ENCODE results near the gene CLEC4D.

DNA sequence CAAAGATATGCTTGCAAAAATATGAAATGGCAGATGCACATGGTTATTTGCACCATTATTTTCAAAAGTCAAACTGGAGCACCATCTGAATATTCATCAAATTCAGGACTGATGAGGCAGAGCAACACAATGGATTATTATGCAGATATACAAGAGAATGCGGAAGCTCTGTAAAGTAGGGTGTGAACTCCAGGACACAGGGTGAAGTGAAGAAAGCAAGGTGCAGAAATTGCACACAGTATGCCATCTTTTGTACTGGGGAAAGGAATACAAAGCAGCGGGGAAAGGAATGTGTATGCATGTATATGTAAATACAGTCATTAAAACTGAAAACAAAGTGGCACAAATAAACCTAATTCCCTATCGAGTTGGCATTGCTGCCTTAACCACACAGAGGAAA, 50.1 kb downstream of the CLEC4D start:
- TF ChIP-seq, protein P1, sequence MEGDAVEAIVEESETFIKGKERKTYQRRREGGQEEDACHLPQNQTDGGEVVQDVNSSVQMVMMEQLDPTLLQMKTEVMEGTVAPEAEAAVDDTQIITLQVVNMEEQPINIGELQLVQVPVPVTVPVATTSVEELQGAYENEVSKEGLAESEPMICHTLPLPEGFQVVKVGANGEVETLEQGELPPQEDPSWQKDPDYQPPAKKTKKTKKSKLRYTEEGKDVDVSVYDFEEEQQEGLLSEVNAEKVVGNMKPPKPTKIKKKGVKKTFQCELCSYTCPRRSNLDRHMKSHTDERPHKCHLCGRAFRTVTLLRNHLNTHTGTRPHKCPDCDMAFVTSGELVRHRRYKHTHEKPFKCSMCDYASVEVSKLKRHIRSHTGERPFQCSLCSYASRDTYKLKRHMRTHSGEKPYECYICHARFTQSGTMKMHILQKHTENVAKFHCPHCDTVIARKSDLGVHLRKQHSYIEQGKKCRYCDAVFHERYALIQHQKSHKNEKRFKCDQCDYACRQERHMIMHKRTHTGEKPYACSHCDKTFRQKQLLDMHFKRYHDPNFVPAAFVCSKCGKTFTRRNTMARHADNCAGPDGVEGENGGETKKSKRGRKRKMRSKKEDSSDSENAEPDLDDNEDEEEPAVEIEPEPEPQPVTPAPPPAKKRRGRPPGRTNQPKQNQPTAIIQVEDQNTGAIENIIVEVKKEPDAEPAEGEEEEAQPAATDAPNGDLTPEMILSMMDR (tag by site-specific recombination; IDR thresholded peaks at IDR 0.05) = no peak
- TF ChIP-seq, protein P2, sequence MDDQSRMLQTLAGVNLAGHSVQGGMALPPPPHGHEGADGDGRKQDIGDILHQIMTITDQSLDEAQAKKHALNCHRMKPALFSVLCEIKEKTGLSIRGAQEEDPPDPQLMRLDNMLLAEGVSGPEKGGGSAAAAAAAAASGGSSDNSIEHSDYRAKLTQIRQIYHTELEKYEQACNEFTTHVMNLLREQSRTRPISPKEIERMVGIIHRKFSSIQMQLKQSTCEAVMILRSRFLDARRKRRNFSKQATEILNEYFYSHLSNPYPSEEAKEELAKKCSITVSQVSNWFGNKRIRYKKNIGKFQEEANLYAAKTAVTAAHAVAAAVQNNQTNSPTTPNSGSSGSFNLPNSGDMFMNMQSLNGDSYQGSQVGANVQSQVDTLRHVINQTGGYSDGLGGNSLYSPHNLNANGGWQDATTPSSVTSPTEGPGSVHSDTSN (CRISPR knock-in tag; IDR thresholded peaks at IDR 0.05) = no peak

Measured in HEK293 (cell line).